Sigmoid colon (tissue), 4 donors: ENCODE results near the gene SSH3.
"Not testable (repeated sequence)": the region's sequence is repeated elsewhere in the genome, so short reads cannot be mapped to it uniquely, and the experiment has no call there.

Source experiments
- EP300 ChIP-seq, 4 donors: sonication (generic); formaldehyde crosslinking; IDR thresholded peaks; one replicate each; pipeline ENCODE4 v1.6.1; 2017; ENCODE audit warnings: antibody characterized with exemption in 4 of 4
- POLR2A ChIP-seq, 2 donors: fragments of 450-650 bp; IDR thresholded peaks; one replicate each; pipeline ENCODE4 v1.6.1; 2016; ENCODE audit warnings: antibody characterized with exemption in 2 of 2, mild to moderate bottlenecking in 2 of 2, moderate library complexity in 2 of 2
- TF ChIP-seq, protein P1 (sequence below), 4 experiments: fragments of 450-650 bp in 3 of 4; fragments of 200-600 bp in 1 of 4; IDR thresholded peaks; one replicate each; pipeline ENCODE4 v1.5.1; 2016 to 2019; ENCODE audit warnings: antibody characterized with exemption in 4 of 4, mild to moderate bottlenecking in 3 of 4, moderate library complexity in 2 of 4

DNA sequence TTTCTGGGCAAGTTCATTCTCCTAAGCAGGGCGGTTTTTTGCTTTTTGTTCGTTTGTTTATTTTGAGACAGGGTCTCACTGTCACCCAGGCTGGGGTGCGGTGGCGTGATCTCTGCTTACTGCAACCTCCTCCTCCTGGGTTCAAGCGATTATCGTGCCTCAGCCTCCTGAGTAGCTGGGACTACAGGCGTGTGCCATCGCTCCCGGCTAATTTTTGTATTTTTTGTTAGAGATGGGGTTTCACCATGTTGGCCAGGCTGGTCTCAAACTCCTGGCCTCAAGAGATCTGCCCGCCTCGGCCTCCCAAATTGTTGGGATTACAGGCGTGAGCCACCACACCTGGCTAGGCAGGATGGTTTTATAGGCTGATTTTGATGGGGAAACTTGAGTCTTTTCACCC is 15.5 kb downstream of the SSH3 start:
- TF ChIP-seq, protein P1, sequence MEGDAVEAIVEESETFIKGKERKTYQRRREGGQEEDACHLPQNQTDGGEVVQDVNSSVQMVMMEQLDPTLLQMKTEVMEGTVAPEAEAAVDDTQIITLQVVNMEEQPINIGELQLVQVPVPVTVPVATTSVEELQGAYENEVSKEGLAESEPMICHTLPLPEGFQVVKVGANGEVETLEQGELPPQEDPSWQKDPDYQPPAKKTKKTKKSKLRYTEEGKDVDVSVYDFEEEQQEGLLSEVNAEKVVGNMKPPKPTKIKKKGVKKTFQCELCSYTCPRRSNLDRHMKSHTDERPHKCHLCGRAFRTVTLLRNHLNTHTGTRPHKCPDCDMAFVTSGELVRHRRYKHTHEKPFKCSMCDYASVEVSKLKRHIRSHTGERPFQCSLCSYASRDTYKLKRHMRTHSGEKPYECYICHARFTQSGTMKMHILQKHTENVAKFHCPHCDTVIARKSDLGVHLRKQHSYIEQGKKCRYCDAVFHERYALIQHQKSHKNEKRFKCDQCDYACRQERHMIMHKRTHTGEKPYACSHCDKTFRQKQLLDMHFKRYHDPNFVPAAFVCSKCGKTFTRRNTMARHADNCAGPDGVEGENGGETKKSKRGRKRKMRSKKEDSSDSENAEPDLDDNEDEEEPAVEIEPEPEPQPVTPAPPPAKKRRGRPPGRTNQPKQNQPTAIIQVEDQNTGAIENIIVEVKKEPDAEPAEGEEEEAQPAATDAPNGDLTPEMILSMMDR (IDR thresholded peaks at IDR 0.05) = not testable (repeated sequence)
- not testable (repeated sequence) for TF ChIP-seq EP300, POLR2A (IDR thresholded peaks at IDR 0.05)
